OCI-LY7 (cell line): ENCODE data around the gene RNF144A.

ENCODE experiments used
- CTCF ChIP-seq: fragments of 200-600 bp; sonication (generic); conservative IDR thresholded peaks from 2 replicates; pipeline ENCODE4 v1.5.1; 2014; ENCODE audit warnings: mild to moderate bottlenecking, antibody characterized with exemption, low read length, moderate library complexity, mixed read lengths
- EZH2phosphoT487 ChIP-seq: fragments of 200-600 bp; sonication (generic); IDR thresholded peaks from 2 replicates; pipeline ENCODE4 v1.6.1; 2018; ENCODE audit warnings: low read depth, borderline replicate concordance, mild to moderate bottlenecking, mixed run types, antibody characterized with exemption, low read length, moderate library complexity, mixed read lengths

GRCh38 chr2:6966446-6966940 is 49.3 kb downstream of the RNF144A start:
- TF ChIP-seq CTCF = no peak
- no peak for TF ChIP-seq EZH2phosphoT487
